Activated CD8-positive, alpha-beta memory T cell treated with anti-CD3 and anti-CD28 coated beads for 4 hours (primary cell): Measurements from ENCODE around the gene CFAP61.

Experiments
- DNase-seq, 2 donors: peaks; one replicate each; pipeline ENCODE4 v3.0.0-alpha.2; 2020; ENCODE audit warnings: low read depth in 2 of 2

Gene CFAP61

DNA sequence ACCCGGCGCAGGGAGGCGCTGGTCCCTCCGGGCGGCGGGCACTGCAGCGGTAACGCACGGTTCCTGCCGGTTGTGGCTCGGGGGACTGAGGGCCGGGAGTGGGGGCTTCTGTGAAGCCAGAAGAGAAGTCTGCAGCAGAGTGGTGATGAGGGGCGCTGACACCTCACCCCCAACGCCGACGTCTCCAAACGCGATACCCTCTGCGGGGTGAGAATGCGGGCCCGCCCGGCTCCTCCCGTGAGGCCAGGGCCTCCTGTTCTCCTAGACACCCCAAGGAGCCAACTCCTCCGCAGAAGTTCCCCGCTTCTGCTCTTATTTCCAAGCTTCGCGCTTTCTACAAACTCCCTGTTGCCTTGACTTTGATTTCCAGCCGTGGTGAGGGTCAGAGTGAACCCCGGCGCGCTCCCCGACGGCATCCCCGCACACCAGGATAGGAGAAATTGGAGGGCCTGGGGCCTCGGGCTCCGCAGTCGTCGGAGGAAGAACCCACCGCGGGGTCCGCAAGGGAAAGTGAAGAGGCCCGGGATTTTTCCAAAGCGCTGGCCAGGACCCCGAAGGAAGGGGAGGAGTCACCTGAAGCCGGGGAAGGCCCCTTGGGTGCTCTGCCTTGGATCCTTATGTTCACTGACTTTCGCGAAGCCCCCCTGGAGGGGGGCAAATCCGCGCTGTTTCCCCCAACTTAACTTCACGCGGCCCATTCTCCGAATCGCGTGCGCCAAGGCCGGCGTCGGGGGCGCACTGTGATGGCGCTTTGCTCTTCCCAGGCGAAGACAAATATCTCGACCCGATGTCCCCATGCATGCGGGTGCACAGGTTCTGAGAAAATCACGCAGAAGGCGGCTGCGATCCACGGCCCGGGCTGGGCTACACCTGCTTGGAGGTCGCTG lies 312.5 kb downstream of the CFAP61 start:
- no peak for DNase-seq

DNA sequence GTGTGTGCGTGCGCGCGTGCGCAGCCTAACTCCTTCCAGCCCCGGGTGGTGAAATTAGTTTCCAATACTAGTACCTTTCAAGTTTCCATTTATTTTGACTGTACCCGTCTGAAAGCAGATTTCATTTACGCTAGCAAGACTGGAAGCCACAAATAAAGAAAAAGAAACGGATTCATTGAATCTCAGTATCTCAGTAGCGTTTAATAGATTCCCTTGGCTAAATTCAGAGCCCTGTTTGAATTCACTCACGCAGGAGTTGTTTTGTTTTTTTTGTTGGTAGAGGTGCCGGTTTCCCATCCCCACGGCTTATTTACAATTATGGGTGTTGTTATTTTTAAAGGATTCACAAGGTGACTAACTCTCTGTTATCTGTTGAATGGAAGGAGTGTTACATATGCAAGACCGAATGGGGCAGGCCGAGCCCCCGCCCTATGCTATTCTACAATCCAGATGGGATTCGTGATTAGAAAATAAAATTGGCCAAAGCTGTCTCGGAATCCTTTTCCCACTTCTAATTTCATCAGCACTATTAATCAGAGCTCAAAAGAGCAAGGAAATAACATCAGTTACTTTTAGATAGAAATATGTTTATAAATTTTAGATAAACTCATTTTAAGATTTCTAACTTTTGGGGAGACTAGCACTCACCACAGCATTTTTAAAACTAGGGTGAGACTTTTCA lies 313.3 kb downstream of the CFAP61 start:
- DNase-seq, result no peak

DNA sequence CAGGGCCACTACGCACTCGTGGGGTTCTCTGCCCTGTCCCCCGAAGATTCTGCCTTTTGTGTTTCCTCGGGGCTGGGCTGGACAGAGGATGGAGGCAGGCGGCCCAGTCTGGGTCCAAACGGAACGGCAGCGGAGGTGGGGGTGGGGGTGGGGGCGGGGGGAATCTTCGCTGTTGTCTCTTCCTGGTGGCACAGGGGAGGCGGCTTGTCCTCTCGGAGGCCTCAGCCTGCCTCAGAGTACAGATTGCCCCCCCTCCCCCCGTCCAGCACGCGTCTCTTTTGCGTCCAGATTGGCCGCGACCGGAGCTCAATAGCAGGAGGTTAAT lies 314.2 kb downstream of the CFAP61 start:
- no peak for DNase-seq

DNA sequence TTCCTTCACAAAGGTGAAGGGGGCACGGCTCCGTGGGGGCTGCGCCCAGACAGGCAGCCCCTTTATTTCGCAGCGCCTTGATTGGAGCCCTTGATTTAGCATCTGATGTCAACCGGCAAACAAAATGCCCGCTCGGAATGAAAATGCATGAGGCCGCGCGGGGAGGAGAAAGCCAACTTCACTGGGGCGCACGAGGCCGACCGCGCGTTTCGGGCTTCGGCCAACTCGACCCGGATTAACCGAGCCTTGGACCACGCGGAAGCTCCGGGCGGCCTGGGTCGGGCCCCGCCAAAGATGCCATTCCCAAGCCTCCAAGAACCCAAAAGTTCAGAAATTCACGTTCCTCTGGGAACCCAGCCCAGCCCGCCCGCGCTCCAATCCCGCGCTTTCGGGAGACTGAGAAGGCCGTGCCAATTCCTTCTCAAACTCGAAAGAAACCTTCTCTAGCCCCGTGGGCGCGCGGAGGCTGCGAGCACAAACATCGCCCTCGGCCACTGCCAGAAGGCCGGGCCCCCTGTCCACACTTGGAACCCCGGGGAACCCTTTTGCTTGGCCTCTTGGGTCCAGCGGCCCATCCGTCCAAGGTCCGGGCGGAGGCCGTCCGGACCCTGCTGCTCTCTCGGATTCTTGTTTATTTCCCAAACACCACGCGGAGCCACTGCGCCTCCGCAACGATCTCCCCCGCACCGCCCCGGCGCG lies 314.7 kb downstream of the CFAP61 start:
- no peak for DNase-seq

DNA sequence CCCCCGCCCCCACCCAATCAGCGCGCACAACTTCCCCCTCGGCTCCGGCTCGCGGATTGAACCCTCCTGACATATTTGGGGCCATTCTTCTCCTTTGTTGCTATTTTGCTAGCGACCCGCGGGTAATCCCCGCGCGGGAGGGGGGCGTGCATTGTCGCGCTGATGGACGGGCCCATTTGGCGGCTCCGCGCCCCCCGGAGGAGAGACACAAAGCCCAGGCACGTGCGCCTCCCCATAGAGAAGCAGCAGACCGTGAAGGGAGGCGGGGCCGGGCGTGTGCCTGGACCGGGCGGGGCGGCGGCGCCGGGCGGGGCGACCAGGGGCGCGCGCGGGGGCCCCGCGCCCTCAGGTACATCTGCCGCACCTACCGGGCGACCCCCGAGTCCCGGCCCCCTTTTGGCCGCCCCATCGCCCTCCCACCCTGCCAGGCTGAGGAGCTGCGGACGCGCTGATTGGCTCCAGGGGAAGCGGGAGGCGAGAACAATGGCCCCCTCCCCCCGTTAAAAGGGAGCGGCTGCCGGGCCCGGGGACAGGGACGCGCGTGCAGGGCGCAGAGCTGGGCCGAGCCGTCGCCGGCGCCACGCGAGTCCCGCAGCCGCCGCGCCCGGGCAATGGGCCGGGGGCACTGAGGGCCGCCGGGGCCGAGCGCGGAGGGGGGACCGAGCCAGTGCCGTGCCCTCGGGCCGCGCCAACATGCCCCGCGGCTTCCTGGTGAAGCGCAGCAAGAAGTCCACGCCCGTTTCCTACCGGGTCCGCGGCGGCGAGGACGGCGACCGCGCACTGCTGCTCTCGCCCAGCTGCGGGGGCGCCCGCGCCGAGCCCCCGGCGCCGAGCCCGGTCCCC lies 315.5 kb downstream of the CFAP61 start, which contains the start of gene INSM1:
TSS of gene INSM1 (plus strand) at position 530 of the 843 bp plus-strand sequence. CDS start at position 694, 164 bp downstream.
- DNase-seq, result no peak

DNA sequence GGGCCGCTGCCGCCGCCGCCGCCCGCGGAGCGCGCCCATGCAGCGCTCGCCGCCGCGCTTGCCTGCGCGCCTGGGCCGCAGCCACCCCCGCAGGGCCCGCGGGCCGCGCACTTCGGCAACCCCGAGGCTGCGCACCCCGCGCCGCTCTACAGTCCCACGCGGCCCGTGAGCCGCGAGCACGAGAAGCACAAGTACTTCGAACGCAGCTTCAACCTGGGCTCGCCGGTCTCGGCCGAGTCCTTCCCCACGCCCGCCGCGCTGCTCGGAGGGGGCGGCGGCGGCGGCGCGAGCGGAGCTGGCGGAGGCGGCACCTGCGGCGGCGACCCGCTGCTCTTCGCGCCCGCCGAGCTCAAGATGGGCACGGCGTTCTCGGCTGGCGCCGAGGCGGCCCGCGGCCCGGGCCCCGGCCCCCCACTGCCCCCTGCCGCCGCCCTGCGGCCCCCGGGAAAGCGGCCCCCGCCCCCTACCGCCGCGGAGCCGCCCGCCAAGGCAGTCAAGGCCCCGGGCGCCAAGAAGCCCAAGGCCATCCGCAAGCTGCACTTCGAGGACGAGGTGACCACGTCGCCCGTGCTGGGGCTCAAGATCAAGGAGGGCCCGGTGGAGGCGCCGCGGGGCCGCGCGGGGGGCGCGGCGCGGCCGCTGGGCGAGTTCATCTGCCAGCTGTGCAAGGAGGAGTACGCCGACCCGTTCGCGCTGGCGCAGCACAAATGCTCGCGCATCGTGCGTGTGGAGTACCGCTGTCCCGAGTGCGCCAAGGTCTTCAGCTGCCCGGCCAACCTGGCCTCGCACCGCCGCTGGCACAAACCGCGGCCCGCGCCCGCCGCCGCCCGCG lies 316.3 kb downstream of the CFAP61 start:
- no peak for DNase-seq

DNA sequence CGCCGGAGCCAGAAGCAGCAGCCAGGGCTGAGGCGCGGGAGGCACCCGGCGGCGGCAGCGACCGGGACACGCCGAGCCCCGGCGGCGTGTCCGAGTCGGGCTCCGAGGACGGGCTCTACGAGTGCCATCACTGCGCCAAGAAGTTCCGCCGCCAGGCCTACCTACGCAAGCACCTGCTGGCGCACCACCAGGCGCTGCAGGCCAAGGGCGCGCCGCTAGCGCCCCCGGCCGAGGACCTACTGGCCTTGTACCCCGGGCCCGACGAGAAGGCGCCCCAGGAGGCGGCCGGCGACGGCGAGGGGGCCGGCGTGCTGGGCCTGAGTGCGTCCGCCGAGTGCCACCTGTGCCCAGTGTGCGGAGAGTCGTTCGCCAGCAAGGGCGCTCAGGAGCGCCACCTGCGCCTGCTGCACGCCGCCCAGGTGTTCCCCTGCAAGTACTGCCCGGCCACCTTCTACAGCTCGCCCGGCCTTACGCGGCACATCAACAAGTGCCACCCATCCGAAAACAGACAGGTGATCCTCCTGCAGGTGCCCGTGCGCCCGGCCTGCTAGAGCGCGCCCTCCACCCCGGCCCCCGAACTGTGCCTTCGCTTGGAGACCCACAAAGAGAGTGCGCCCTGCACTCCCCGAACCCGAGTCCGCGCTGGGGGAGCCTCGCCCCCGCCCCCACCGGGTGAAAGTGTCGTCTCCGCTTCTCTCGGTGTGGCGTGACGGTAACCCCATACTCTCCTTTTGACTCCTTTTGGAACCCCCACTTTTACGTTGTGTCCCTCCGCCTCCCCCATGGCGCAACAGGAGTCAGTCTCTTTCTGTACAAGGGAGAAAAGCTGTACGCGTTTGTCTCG lies 317.1 kb downstream of the CFAP61 start:
- DNase-seq, result no peak

DNA sequence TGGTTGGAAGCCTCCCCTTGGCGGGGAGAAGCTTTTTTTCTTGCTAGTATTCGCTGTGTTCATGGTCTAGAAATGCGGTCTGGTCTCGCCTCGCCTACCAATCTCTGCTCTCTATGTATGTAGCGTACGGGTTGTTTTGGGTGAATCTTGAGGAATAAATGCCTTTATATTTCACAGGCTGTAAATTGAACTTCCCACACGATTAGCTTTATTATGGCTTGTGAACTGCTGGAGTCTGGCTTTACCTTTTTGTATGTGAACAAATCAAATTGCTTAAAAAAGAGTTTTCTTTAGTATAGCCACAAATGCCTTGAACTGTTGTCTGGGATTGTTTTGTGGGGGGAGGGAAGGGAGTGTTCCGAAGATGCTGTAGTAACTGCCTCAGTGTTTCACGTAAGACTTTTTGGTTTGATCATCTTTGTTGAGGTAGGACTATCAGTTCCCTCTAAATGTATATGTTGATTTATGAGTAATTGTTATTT lies 317.8 kb downstream of the CFAP61 start:
- DNase-seq, result no peak

DNA sequence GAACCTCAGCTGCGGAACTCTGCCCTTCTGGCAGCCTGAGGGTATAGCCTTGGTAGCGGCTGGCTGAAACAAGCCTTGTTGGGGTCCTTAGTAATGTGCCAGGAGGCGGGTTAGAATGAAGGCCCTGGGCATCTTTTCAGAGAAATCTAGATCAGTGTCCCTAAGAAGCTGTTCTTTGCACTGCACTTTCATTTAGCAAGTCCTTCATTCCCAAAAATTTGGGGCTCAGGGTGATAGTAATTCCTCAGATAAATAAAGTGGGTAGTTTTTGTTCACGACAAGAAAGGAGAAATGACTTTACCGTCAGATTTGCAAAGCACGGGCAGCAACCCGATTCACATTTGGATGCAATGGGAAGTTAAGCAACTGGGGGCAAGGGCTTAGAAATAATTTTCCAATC lies 318.8 kb downstream of the CFAP61 start:
- no peak for DNase-seq

DNA sequence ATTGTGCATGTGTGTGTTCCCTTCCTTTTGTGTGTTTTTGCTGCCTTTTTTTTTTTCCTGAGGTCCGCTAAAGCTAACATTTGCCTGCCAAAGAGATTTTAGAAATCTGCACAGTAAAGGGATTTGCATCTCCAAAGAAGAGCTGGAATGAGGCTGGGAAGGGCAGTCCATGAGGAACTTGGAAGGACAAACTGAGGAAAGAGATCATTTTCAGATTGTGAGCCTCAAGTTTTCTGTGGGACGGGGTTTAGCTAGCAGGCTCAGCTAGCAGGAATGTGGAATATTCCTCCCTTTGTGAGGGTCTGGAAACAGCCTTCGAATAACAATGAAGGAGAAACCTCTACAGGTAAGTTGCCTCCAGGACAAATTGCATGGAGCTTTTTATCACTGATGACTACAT lies 319.3 kb downstream of the CFAP61 start:
- DNase-seq, result no peak

DNA sequence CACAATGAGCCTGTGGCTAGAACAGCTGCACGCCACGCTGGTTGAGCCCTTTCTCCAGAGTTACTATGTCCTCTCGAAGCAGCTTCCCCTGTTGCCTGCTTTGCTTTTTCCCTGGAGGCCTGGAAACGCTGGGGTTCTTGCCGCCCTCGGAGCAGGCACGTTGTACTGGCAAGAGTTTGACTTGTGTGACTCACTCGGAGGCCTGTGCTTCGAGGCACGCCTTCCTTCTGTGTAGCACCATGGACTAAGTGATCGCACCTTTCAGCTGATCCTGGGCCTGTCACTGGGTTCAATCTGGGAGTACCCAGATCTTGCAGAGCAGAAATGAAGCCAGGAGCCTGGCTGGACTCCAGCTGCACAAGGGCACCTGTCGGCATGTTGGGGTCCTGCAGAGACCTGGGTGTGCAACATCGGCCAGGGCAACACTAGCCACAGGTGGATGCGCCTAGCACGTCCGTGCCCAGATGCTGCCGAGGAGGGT lies 320.8 kb downstream of the CFAP61 start:
- no peak for DNase-seq

DNA sequence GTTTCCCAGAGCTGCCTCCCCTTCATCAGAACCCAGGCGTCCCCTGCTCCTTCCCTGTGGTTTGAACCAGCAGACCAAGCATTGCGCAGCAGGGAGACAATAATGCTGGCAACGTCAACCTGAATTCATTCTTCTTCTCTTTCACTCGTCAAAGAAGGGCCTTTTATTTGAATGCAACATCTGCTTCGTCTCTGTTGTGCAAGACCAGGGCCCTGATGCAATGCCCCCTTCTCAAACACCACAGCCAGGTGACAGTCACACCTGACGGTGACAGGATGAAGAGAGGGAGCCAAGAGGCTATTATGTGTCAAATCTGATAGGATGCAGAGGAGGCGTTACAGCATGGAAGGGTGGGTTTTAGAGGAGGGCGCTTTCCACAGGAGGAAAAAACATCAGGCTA lies 323.5 kb downstream of the CFAP61 start:
- DNase-seq, result no peak

DNA sequence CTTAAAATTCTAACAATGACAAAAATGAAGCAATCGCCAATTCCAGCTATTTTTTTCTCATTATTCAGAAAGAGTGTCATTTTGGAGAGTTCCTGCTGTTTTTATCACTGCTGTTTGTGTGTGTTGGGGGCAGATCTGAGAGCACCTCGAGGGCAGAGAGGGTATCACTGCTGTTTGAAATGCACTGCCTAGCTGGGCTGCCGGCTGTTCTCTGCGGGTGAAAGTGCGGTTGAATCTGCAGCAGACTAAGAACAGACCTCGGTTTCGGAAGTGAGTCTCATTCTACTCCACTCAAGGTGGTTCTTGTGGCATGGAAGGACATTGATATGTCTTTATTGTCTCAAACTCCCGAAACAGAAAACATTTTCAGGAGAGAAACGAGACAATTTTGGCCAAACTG lies 333.9 kb downstream of the CFAP61 start:
- no peak for DNase-seq

DNA sequence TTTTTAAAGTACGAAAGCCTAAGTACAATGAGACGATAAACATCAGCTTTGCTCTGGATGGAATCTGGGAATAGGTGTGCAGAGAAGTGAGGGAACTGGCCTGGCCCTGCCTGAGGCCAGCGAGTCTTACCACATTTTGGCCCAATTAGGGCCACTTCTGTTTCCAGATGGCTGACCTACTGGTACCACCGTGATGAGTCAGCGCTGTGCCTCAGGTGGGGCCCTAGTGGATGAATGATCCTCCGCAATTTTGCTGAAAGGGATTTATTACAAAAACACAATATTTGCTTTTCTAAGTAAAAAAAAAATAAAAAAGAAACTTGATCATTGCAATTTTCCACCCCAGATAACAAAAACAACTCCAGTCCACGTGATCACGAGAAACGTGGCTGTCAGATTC lies 338.1 kb downstream of the CFAP61 start:
- no peak for DNase-seq

DNA sequence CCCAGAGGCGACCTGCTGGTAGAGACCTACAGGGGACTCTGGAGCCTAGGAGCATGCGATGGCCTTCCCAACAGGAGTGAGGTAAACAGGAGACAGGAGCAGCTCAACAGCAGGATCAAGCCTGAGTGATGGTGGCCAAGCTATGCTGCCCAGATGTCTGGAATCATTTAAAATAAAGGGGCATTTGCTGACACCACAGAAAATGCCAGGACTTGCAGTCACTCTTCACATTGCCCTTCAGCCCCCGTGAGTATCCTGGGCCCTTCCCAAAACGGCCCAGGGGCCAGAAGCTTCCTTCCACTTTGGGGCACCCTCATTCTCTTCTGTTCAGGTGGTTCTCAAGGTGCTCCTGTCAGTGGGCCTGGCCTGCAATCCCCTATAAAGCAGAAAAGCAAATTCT lies 338.8 kb downstream of the CFAP61 start:
- DNase-seq, result no peak

DNA sequence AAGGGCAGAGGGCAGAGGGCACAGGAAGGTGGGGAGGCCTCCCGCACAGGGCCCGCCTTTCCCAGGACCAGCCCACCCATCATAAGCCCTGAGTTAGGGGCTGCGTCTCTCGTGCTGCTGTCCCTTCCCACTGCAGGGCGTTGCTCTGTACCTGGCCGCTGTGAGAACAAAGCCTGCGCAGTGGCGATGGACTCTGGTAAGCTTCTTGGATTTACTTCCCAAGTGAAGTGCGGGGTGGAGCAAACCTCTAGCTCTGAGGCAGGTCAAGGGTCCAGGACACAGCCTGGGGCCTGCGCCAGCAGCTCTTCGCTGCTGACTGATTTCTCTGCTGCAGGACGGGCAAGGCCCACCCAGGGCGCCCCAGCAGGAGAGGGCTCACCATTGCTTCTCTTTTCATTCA lies 339.4 kb downstream of the CFAP61 start:
- DNase-seq, result no peak

DNA sequence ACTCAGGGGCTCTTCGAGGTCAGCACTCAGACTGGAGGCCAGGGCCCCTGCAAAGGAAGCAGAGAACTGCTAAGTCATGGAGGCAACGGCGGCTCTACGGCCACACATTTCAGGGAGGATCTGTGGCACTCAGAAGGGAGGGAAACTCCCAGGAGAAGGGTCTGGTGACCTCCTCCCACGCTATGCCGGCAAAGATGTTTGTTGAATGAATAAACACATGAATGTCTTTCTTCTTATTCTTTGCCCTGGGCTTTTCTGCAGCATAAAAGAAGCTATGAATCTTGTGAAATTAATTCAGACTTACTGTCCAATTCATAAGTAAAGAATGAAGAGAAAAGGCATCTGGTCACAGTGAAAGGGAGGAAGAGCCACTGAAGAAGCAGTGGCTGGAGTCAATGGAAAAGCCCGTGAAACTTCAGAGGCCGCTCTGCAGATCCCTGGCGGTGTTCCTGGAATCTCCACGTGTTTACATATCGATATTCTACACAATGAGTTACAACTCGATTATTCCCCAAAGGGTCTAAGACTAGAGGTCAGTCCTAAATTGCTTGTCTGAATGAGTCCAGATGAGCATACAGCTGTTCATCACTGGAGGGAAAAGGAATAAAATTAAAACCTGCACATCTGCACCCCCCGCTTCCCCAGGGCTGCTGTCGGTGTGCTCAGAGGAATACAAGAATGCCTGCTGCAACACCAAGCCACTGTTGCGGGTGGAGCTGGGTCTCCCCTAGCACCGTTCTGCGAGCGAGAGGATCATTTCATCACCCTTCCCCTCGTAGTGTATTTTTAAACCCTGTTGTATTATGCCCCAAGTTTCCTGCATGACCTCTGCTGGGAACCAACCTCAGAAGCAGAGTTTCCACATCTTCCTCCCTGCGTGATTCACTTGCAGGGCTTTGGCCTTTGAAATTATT lies 341.1 kb downstream of the CFAP61 start:
- no peak for DNase-seq

DNA sequence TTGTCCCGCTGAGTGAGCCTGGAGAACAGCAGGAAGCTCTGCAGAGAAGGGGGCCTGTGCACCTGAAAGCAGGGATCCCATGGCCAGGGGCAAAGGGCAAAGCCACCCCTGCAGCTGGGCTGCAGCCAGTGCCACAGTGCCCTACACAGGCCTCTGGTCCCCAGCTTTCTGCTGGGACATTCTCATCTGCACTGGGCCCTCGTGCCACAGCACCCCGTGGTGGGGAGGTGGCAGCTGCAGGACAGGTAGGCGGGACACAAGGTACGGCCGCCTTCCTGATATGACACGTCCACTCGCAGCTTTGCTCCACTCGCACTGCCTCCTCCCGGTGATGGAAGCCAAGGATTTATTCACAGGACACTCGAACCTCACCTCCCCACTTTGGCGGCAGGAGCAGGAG lies 342.8 kb downstream of the CFAP61 start:
- DNase-seq, result no peak
